ENCODE results near the gene IL1RAPL2. TPM values are rescaled to one million over a fixed set of nuclear protein-coding genes. Genes with fewer than 3 reads are reported as not detected.

Gene IL1RAPL2
- total and polyA plus RNA-seq, 2 of the 8 experiments (the other 6 are each of a cell fraction or from before 2014, with no cell fraction given) = 0.20 to 1.3 TPM

DNA sequence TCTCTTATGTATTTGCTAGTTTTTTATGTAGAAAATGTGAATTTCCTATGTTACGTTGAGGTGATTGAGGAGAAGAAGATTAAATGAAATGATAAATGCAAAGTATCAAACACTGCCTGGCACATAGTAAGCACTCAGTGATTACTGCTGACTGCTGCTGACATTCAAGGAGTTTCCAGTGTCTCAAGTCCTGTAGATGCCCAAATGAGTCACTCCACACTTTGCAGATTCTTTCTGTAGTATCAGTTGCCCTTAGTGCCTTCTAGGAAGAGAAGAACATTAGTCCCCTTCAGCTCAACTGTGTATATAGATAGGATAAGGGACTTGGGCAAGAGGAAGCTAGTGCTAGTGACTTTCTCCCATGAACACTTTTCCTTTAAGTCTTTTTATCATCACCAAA lies 895.0 kb downstream of the IL1RAPL2 start:
- Histone ChIP-seq H3K23ac (ENCODE audit: insufficient read length) (no peak overlapping the region), H3K9me3 (ENCODE audit: insufficient read depth in 2 of 2, low read depth in 1 of 2, low read length in 1 of 2) (no peaks in the 10 kb centered on the region), H3K14ac (ENCODE audit: insufficient read length) (no peak overlapping the region), H4K20me1 (replicated peaks in 1 of 2; ENCODE audit: control insufficient read depth in 1 of 2, insufficient read depth in 2 of 2, low read length in 2 of 2) (no peaks in the 10 kb centered on the region), H2BK120ac (replicated peaks; ENCODE audit: low read depth, low read length) (no peak overlapping the region), H4K5ac (ENCODE audit: insufficient read length, low read depth, low read length) (no peak overlapping the region), H4K8ac (ENCODE audit: extremely low read depth, insufficient read depth, low read length) (no peak overlapping the region), H3K79me1 (ENCODE audit: low read depth, low read length) (no peaks in the 10 kb centered on the region), H2AK5ac (ENCODE audit: low read depth, low read length) (no peak overlapping the region), H2BK12ac (ENCODE audit: low read depth, low read length) (no peak overlapping the region), H3K4me3 (ENCODE audit: extremely low read depth in 1 of 4, insufficient read depth in 2 of 4, low read depth in 3 of 4, low read length in 4 of 4) (no peak overlapping the region), H2BK20ac (ENCODE audit: low read length) (no peak overlapping the region), H3K18ac (ENCODE audit: extremely low read depth, low read length) (no peak overlapping the region), H2BK5ac (ENCODE audit: low read depth, low read length) (no peak overlapping the region), H2BK15ac (ENCODE audit: low read length) (no peak overlapping the region), H3K56ac (replicated peaks; ENCODE audit: insufficient read length, low read depth, low read length) (no peak overlapping the region), H4K91ac (replicated peaks; ENCODE audit: insufficient read length, low read length) (no peak overlapping the region), H3K27ac (ENCODE audit: low read depth, low read length) (no peak overlapping the region), H3K36me3 (ENCODE audit: control insufficient read depth in 2 of 4, insufficient read depth in 4 of 4, low read length in 3 of 4) (no peaks in the 10 kb centered on the region), H3K9ac (replicated peaks in 1 of 4; ENCODE audit: extremely low read depth in 1 of 4, low read depth in 3 of 4, low read length in 3 of 4) (no peak overlapping the region), H3K4me2 (ENCODE audit: insufficient read depth in 1 of 2, low read depth in 2 of 2, low read length in 2 of 2) (no peak overlapping the region), H3K27me3 (replicated peaks in 1 of 4; ENCODE audit: control insufficient read depth in 3 of 4, extremely low read depth in 1 of 4, insufficient read depth in 3 of 4, low read length in 3 of 4) (no peaks in the 10 kb centered on the region), H3K79me2 (ENCODE audit: control insufficient read depth in 1 of 2, insufficient read depth in 2 of 2, low read length in 2 of 2) (no peaks in the 10 kb centered on the region), H2AFZ (ENCODE audit: low read length) (no peak overlapping the region), H3K23me2 (ENCODE audit: low read depth, low read length) (no peaks in the 10 kb centered on the region), H3K4ac (replicated peaks; ENCODE audit: insufficient read length, low read depth, low read length) (no peak overlapping the region), H3K4me1 (replicated peaks in 1 of 4; ENCODE audit: control insufficient read depth in 3 of 4, insufficient read depth in 4 of 4, low read length in 3 of 4) (no peaks in the 10 kb centered on the region)
- FAIRE-seq = no peak
- ChIA-PET CTCF (ENCODE audit: partially characterized antibody) (no interaction called here), POLR2A (ENCODE audit: partially characterized antibody) (no interaction called here)
- no peak for DNase-seq (ENCODE audit: low read depth in 1 of 2, low spot score in 2 of 2)
- no peak for TF ChIP-seq KDM5A (IDR thresholded peaks at IDR 0.05; ENCODE audit: low read length)
- TF ChIP-seq, protein P1, sequence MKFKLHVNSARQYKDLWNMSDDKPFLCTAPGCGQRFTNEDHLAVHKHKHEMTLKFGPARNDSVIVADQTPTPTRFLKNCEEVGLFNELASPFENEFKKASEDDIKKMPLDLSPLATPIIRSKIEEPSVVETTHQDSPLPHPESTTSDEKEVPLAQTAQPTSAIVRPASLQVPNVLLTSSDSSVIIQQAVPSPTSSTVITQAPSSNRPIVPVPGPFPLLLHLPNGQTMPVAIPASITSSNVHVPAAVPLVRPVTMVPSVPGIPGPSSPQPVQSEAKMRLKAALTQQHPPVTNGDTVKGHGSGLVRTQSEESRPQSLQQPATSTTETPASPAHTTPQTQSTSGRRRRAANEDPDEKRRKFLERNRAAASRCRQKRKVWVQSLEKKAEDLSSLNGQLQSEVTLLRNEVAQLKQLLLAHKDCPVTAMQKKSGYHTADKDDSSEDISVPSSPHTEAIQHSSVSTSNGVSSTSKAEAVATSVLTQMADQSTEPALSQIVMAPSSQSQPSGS (IDR thresholded peaks at IDR 0.05; ENCODE audit: low read length) = no peak
- 83% methylated on average over 1 of the region's 1 CpG; no CpG with 5 or more reads in 1 of the 2 experiments for WGBS, 2 experiments (ENCODE audit: extremely low coverage in 1 of 2, insufficient coverage in 1 of 2, insufficient read length in 1 of 2, insufficient replicate concordance in 2 of 2, low coverage in 1 of 2, low lambda C conversion rate in 2 of 2, missing lambda C conversion rate in 1 of 2)

All from H1 (cell line).